NCI-H1436 (cell line): ENCODE data around the gene CASTOR1.

Experiments
- DNase-seq: peaks from one replicate; lab custom pipeline; 2025; lab: John Stamatoyannopoulos, UW

Gene CASTOR1

DNA sequence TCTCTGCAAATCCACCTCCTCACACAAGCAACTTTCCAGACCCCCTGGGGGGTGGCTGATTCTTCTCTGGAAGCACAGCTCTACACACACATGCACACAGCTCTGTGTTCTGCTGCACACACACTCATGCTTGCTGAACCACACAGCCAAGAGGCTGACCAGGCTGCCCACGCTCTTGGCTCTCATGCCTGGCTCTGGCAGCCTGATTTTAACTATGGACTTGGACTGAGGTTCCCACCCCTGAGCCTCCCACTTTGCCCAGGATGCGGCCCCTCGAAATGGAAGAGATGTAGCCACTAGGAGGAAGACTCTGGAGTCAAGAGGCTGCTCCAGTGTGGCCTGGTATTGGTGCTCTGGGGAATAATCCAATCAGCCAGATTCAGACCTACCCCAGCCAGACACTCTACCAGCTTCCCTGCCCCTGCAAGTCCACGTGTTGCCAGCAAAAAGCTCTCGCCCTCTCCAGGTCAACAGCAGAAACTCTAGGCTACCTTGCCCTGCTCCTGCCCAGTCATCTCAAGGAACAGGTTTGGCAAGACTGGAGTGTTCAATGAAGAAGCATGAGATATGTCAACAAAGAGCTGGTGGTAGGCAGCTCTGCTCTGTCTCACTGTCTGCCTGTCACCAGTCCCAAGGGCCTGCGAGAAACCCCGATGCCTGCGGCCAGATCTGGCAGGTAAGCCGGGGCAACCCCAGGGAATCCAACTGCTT, 8.8 kb upstream of the CASTOR1 start:
- no peak for DNase-seq

DNA sequence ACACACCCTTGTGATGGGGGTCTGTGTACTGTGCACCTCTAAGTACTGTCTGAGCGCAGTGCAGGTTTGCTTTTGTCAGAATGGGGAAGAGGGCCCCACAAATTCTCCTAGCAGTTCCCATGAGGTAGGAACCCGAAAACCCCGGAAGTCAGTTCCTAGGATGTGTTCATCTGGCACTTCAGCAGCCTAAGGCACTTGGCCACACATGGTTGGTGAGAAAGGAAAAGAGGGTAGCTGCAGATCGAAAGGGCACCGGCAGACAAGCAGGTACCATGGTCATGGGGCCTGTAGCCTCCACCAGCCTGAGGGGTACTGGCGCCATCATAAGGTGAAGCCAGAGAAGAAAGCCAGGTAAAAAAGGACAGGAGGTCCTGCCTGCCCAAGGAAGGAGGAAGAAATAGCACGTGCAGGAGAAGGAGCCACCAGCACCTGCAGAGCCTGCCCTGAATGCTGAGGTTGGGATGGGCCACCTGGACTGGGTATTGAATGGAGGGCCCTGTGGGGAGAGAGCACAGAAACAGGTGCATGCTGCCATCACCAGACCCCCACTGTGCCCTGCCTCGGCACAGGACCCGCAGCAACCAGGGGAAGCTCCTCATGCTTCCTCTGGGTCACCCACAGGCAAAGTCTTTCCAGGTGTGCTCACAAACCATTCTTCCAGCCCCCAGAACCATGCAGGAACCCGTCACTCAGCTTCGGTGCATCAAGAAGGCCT, 8.1 kb upstream of the CASTOR1 start:
- no peak for DNase-seq

DNA sequence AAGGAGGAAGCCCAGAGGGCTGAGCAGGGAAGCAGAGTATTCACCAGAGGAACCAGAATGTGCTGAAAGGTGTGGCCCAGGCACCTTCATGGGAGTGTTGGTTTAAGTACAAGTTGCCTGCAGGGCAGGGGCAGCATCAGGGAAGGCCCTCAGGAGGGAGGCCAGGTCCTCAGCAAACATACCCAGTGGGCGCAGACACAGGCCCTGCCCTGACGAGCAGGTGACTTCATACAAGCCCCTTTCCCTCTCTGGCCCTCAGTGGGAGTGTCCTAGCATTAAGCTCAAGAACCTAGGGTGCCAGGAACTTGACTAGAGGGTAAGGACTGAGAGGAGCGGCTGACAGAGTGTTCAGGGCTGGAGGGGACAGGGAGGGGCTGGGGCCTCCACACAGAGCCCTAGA, 7.5 kb upstream of the CASTOR1 start:
- DNase-seq, result no peak

DNA sequence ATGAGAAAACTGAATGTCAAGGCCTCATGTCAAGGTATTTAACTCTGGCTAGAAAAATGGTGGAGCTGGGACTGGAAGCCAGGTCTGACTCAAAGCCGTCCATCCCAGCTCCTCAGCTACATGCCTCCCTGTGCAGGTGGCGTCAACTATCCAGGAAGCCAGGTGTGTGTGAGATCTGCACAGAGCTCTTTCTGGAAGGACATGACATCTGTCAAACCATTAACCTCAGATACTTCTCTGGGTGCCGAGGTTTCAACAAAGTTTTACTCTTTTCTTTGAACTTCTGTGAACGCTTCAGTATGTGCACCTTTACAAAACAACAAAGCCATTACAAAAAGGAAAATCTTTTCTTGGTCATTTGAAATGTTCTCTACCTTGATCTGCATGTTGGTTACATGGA, 7.0 kb upstream of the CASTOR1 start:
- no peak for DNase-seq

DNA sequence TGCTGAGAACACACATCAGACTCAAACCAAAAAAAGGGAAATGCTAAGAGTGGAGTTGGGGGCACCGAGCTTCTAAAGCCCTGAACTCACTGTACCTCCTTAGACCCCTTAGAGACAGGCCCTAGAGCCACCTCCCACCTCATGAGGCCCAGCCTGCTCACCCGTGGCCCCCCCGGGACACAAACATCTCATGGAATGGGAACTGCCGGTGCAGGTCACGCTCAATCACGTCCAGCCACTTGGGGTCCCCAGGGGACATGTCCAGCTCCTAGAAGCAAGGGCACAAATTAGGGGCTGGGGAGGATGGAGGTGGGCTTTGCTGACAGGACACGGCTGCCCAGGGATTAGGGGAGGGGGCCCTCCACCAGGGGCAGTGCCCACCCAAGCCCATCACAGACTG, 6.3 kb upstream of the CASTOR1 start:
- no peak for DNase-seq

DNA sequence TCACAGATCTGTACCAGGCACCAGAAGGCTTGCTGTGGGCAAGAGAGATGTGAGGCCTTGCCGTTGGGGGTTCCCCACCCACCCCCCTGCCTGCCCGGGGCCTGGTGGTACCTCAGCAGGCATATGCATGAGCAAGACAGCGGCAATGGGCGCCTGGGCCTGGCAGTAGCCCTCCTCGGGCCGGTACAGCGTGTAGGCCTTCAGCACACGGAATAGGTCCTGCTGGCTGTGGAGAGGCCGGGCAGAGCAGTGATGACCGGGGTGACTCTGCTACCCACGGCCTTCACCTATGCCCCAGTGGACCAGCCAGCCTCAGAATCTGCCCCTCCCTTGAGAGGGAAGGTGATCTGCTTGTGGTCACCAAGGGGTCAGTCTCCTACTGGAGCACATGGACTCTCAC, 5.5 kb upstream of the CASTOR1 start:
- DNase-seq, result no peak

DNA sequence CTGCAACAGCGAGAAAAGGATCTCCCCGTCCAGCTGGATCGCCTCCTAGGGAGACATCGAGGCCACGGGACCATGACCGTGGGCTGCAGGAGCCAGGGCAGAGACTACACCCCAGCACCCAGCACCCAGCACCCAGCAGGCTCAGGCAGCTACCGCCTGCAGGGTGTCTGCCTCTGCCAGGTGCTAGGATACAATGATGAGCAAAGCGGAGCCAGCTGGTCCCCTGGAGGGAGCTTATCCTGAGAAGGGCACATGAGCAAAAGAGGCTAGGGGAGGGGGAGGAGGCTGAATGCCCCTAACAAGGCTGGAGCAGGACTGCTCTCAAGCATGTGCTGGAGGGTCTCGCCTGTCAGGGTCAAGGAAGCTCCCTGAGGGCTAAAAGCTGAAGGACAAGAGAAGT, 4.8 kb upstream of the CASTOR1 start:
- DNase-seq, result no peak

DNA sequence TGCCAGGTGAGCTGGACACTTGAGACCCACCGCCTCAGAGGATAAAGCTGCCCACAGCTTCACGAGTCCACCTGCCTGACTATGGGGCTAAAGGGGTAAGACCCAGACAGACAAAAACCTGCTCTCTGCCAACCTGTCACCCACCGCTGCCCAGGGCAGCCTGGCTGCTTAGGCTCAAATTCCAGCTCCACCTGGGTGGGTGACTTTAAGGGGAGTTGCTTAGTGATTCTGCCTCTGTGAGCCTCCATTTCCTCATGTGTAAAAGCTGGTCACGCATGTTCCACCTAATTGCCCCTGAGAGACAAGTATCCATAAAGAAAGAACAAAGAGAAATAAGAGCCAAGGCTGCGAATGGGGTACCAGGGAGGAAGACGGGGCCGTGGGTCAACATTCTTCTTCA, 3.7 kb upstream of the CASTOR1 start:
- no peak for DNase-seq

DNA sequence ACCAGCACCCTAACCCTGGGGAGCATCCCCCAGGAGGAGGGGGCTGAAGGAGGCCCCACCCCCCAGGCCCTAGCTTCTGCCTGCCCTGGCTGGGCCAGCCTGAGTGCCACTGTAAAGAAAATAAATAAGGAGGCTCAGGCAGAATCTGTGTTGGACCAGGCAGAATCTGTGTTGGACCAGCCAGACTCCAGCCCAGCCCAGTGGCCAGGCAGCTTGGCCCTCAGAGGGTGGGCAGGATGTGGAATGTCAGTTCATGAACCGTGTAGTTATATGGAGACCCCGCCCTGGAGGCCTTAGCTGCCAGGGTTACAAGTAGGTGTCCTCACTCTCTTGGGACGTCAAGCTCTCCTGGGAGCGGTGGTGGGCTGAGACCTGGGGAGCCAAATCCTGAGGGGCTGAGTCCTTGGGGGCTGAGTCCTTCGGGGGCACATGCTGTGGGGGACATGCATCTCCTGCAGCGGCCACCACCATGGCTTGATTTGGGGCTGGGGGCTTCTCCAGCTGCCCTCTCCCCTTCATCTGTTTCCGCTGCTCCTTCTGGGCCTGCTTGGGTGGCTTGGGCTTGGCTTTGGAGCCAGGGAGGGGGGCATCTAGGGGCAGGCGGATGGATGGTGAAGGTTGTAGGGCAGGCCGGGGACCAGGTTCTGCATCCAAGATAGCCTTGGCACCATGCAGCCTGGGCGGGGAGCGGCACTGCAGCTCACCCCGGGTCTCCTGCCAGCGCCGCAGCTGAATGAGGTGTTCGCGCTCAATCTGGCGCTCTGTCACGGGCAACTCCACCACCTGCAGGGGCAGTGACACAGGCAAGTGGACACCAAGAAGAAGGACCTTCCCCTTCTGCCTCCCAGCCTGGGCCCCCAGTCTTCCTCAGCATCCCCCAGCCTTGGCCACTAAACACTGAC, 3.0 kb upstream of the CASTOR1 start:
- no peak for DNase-seq

DNA sequence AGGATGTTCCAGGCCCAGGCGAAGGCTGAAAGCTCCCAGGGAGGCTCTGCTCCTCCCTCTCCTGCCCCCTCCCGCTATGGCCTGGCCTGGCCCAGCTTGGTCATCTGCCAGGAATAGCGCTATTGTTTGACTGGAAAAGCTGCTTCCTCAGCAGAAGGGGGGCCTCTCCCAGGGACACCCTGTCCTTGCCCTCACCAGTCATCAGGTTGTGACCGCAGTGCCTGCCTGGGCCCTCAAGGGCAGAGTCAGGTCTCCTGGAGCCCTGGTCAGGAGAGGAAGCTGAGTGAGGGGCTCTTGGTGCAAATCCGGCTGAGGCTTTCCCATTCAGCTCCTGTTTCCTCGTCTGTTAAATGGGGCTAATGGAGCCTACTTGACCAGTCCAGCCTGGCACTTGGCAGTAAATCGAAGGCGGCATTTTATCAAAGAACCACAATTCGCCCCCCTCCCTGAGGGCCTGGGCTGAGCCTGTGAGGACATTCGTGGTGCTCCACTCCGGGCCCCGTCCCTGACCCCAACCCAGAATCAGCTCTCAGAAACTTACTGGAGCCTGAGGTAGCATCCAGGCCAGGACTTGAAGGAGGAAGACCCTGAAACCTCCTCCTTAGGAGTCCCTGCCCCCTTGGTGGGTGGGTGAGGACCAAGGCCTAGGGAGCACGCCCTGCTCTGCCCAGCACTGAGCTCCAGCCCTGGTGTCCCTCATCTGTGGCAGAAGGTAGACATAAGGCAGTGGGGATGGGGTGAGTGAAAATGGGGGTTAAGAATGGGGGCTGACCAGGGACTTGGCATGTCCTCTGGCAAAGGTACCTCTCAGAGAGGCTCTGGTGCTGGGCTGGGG, 2.0 kb upstream of the CASTOR1 start:
- no peak for DNase-seq

DNA sequence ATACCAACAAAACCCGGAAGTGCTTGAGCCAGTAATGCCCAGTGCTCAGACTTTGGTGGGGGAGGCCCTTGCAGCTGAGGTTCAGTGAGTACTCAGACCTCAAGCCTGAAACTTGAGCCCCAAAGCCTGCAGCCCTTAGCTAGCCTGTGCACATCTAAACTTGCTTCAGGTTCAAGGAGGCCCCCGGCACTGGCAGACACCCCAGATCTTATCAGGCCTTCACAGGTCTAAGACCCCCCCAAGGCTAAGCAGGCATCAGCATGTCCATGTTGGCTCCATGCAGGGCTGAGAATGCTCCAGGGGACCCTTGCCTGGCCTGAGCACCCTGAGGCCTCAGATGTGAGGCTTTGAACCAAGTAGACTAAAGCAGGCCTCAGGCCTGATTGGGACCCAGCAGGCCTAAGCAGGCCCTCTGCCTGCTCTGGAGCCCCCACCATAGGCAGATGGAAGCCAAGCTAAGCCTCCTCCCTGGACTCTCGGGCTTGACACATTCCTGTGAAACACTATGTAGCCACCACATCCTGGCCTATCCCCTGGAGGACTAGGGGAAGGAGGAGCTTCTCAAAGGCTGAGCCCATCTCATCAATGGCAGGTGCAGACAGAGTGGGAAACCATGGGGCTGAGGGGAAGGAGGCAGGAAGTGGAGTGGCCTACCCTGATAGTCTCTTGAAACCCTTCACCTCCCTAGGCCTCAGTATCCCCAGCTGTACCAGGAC, 1.2 kb upstream of the CASTOR1 start:
- DNase-seq, result no peak

DNA sequence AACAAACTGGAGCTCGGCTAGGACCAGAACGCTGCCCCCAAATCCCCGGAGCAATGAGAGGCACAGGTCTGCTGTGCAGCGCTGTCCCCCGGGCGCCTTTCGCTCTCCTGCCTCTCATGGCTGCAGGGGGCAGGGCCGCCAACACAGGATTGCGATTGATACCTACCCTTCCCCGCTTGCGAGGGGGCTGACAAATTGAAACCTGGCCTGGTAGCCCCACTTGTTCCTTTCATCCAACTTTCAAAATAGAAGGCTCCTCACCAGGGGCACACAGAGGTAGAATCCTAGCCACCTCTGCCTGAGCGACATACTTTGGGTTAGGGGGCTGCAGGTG, 642 bp upstream of the CASTOR1 start:
- DNase-seq, result no peak

DNA sequence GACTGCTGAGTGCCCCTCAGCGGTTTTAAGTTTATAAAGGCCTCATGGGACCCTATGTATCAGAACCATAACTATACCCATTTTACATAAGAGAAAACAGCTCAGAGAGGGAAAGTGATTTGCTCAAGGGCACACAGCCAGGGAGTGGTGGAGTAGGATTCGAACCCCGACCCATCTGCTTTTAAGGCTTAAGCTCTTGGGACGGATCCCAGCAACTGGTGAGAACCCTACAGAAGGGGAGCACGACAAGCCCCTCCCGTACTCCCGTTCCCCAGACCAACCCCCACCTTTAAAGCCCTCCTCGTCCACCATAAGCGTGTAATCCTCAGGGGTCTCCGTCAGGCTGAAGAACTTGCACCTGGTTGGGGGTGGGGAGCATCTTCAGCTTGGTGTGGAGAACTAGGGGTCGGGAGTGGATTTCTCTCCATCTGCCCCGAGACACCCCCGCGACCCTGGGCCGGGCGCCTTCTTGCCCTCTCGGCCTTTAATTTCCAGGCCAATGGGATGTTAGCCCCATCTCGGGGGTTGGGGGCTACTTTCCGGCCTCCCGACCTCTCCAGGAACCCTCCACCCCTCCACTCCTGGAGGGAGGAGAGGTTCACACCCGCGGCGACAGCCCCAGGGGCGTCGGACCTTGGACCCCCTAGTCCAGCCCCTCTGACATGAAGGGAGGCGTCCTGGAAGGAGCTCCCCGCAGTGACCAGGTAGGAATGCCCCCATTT, 725 bp downstream of the CASTOR1 start:
- DNase-seq, result no peak

DNA sequence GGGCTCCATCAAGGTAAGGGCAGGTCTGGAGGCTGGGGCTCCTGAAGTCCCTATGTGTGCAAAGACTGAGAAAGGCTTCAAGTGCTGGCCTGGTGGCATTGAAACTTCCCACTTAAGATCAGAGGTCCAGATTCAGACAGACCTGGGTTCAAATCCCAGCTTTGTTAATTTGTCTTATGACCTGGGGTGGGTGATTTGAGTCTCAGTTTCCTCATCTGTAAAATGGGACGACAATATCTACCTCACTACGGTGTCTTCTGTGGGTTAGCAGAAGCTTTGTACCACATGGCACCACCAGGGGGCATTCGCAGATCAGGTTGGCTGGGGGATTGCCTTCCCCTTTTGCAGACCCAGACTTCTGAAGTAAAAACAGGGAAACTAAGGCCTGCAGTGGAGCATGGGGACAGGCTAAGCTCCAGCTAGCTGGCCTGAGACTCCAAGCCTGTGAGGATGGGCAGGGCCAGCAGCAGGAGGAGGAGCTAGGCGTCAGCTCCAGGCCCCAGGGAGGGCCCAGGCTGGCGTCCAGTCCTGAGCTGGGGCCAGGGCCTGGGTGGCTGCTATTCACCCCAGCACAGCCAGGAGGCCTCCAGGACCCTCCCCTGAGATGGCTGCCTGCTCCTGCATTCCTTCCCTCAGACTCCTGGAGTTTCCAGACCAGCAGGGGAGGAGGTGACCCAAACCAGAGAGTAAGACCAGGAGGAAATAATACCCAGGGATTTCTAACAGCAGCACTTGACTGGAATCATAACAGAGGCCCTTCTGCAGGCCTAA, 1.5 kb downstream of the CASTOR1 start:
- peak; percentile 72 for DNase-seq

DNA sequence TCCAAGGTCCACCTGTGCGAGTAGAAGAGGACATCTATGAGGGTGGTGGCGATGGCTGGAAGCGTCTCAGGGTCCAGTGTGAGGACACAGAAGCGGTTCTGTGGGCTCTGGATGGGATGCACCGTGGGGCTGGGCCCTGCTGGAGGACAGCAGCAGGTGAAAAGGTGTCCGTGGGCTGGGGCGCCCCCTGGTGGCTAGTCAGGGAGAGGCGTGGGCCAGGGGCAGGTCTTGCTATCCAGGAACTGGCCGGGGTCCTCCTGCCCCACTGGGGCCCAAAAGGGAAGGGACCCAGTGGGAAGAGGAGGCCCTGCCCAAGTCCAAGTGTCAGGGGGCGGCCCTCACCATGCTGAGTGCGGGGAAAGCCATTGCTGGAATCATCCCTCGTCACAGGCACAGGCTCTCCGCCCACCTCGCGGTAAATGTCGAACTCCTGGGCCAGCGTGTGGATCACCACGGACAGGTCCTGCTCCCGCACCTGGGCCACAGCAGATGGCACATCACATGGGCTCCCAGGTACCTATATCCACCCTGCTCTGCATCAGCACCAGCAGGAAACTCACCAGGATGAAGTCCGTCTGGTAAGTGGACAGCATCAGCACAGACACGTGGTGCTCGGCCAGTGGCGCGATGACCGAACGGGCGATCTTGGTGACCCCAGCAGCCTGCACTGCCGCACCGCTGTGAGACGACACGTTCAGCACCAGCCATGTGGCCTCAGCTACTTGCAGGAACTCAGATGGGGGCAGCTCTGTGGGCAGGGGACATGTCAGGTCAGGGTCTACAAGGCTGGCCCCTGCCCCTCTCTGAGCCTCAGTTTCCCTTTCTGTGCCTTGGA, 2.3 kb downstream of the CASTOR1 start:
- DNase-seq, result peak; percentile 56

DNA sequence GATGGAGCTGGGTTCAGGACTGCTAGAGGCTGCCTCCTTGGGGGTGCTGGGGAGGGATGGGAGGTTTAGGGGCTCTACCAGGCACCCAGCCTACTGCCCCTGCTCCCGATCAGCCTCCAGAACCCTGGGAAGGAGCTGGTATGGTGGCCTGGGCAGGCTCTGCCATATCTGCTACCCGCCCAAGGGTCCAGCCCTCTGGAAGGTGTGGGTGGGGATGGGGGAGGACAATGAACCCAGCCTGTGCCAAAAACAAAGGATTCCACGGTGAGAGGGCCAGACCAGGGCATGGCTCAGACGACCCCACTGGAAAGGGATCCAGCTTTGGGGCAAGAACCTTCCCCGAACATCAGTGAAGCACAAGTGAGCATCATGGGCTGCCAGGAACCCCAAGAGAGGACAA, 3.0 kb downstream of the CASTOR1 start:
- DNase-seq, result no peak

DNA sequence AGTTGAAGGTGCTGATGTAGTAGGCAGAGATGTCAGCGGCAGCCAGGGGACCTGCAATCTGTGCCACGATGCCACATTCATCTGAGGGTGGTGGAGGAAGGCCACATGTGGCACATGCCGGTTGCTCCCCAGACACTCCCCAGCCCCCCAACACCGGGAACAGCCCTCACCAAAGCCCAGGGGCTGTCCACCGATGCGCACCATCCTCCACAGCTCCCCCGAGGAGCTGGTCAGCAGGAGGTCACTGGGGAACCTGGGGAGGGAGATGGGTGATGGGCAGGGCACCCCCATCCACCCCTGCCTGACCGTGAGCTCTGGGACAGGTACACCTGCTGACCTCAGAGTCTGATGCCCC, 3.5 kb downstream of the CASTOR1 start:
- DNase-seq, result no peak

DNA sequence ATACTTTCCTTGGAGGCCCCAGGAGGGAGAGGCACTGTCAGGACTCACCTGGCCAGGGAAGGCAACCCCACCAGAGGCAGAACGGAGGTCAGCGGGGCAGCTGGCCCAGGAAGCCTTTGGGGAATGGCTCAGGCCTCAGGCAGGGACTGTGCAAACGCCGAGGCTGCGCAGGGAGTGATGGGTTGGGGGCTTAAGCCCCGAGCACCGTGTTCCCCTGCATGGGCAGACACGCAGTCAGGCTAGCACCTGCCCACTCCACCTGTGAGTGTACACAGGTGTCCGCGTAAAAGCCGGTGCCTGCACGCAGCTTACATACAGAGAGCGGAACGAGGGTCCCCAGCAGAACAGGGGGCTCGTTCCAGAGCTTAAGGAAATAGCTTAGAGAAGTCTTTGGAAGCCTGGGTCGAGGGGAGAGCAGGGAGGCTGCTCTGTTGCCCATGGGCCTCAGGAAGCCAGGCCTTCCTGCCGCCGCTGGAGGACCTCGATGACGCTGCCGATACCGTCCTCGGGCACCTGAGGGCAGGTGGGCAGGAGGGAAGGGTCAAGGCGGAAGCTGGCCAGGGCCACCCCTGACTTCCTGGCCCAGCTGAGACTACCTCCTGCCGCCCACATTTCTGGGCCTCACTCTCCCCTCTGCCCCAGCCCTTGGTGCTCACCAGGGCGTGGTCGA, 4.0 kb downstream of the CASTOR1 start:
- no peak for DNase-seq

DNA sequence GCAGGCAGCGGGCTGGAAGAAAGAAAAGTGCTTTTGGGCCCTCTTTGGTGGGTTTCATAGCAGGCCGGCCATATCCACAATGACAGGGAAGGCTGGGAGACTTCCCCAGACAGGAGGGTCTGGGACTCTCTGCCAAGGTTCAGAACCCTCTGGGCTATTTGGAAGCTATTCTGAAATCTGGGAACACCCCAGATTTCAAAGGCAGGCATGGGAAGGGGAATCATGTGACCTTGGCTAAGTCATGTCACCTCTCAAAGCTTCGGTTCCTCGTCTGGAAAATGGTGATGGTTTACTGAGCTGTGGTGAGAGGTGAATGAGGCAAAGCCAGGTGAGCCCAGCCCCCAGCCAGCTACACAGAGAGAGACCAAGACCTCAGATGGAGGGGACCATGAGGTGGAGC, 4.6 kb downstream of the CASTOR1 start:
- no peak for DNase-seq
